Measurements from ENCODE around the gene RASAL2. TPM values are rescaled to one million over a fixed set of nuclear protein-coding genes. Genes with fewer than 3 reads are reported as not detected.

The RASAL2 gene
- total RNA-seq, 3 donors from 2014 or later = 13.0 to 17.5 (median 14.2) TPM

DNA sequence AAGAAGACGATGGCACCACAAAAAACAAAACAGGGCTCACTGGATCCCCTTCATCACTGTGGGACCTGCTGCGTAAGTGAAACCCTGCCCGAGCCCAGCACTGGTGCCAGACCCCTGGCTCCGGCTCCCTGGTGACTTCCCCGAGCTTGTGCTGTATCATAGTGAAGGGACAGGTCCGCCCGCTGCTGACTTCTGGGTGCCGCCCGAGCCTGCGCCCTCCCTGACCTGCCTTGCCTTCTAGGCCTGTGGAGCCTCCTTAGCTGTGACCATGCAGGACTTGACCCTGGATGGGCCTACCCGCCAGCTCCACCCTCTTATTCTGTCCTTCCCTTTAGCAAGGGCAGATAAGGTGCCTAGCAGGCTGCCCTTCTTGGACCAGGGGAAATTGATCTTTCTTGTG, 426.9 kb downstream of the RASAL2 start:
- TF ChIP-seq, protein P1, sequence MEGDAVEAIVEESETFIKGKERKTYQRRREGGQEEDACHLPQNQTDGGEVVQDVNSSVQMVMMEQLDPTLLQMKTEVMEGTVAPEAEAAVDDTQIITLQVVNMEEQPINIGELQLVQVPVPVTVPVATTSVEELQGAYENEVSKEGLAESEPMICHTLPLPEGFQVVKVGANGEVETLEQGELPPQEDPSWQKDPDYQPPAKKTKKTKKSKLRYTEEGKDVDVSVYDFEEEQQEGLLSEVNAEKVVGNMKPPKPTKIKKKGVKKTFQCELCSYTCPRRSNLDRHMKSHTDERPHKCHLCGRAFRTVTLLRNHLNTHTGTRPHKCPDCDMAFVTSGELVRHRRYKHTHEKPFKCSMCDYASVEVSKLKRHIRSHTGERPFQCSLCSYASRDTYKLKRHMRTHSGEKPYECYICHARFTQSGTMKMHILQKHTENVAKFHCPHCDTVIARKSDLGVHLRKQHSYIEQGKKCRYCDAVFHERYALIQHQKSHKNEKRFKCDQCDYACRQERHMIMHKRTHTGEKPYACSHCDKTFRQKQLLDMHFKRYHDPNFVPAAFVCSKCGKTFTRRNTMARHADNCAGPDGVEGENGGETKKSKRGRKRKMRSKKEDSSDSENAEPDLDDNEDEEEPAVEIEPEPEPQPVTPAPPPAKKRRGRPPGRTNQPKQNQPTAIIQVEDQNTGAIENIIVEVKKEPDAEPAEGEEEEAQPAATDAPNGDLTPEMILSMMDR (IDR thresholded peaks at IDR 0.05) = no peak
- H3K9me3 ChIP-seq = no peaks in the 10 kb centered on the region
- DNase-seq (no peak), ATAC-seq (no peak)
- H3K4me1 ChIP-seq (ENCODE audit: low read depth) = no peaks in the 10 kb centered on the region
- no peak overlapping the region for H3K4me3 ChIP-seq
- intact Hi-C loops (cut with DNase I, micrococcal nuclease) = no loop called here
- H3K36me3 ChIP-seq (ENCODE audit: low read depth) = no peaks in the 10 kb centered on the region

DNA sequence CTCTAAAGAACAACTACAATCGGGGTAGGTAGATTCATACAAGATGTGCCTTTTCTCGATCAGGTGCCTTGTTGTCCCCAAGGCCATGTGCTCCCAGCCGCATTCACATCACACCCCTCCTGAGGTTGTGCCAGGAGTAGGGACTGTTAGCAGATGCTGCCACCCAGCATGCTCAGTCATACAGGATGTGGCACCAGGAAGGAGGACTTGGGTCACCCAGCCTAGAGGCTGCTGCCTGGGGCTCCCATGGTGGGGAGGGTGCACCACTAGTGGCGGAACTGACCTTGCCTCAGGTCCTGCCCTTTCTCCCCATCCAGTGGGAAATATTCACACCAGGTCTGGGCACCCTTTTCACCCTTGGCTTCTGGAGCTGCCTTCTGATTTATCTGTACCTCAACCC, 427.3 kb downstream of the RASAL2 start:
- TF ChIP-seq, protein P1 (IDR thresholded peaks at IDR 0.05) = no peak
- no peak for ATAC-seq

DNA sequence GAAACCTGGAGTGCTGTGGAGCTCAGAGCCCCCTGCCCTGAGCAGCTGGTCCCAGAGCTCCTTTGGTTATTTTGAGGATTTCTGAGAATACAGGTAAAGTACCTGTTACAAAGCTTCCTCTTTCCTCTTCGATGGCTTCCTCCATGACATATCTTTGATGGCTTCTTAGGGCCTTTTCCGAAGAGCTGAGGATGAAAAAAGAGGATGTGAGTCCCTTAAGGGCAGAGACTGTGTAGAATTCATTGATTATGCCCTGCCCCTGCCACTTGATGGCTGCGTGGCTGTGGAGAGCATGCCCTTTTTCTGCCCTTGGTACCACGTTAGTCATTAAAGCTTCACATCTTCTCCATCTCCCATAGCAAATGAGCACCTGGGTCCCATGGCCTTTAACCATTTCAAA, 433.2 kb downstream of the RASAL2 start:
- DNase-seq (no peak), ATAC-seq (no peak)
- Histone ChIP-seq H3K36me3 (ENCODE audit: low read depth) (no peaks in the 10 kb centered on the region), H3K4me1 (ENCODE audit: low read depth) (peaks cover 2% of the 10 kb centered on the region), H3K4me3 (no peak overlapping the region), H3K9me3 (no peaks in the 10 kb centered on the region)
- intact Hi-C loops (cut with DNase I, micrococcal nuclease) = no loop called here
- TF ChIP-seq, protein P1 (IDR thresholded peaks at IDR 0.05) = no peak

More for the DNA sequence above, 427.3 kb downstream of the RASAL2 start:
- intact Hi-C loops (cut with DNase I, micrococcal nuclease) = no loop called here
- H3K4me1 ChIP-seq (ENCODE audit: low read depth) = no peaks in the 10 kb centered on the region
- no peaks in the 10 kb centered on the region for H3K36me3 ChIP-seq (ENCODE audit: low read depth)
- no peak overlapping the region for H3K4me3 ChIP-seq
- DNase-seq = no peak
- H3K9me3 ChIP-seq = no peaks in the 10 kb centered on the region

DNA sequence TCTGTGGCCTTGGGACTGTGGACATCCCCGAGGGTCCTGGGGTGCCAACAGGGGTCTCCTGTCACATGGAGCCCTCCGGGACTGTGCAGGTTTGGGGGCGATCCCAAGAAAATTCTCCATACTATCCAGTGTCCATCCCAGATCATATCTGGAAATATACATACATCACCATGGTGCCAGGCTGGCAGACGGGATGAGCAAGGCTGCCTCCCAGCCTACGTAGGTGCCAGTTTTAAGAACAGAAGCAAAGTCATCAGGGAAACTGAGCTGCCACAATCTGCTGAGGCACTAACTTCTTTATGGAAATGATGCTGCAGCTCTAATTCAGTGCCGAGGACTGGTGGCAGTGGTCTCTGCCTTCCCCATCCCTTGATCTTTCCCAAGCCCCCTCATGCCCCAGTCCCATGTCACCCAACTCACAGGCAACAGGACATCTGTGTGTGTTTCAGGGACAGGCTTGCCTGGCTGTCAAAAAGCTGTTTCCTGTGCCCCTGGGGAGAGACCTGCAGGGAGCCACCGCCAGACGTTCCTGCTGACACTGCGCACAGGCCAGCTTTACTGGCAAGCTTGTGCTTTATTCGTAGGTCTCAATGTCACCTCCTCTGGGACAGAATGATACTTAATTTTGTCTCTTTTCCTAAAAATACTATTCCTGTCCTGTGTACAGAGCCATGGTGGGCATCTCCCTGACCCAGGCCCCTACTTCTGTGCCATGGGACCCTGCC, 434.5 kb downstream of the RASAL2 start:
- intact Hi-C loops (cut with DNase I, micrococcal nuclease) = no loop called here
- H3K4me1 ChIP-seq (ENCODE audit: low read depth) = peaks cover 7% of the 10 kb centered on the region
- TF ChIP-seq, protein P1 (IDR thresholded peaks at IDR 0.05) = no peak
- DNase-seq (no peak), ATAC-seq (no peak)
- no peaks in the 10 kb centered on the region for H3K36me3 ChIP-seq (ENCODE audit: low read depth)
- H3K9me3 ChIP-seq = no peaks in the 10 kb centered on the region
- no peak overlapping the region for H3K4me3 ChIP-seq

DNA sequence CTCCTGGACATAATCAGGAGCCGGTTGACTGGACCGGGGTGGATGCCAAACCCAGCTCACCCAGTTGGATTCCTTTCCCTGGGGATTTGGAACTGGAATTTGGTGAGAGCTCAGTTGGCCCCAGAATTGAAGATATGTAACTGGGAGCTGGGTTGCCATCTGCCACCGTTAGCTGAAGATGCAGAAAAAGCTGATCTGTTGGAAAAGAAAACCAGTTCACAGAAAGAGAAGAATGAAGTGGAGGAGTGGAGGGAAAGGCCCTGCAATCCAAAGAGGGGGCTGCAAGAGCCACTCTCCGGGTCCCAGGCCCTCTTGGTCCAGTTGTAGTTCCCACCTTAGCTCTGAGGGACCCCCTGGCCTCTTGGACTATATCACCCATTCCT, 435.0 kb downstream of the RASAL2 start:
- DNase-seq (no peak), ATAC-seq (no peak)
- Histone ChIP-seq H3K9me3 (no peaks in the 10 kb centered on the region), H3K4me3 (no peak overlapping the region), H3K4me1 (ENCODE audit: low read depth) (peaks cover 7% of the 10 kb centered on the region), H3K36me3 (ENCODE audit: low read depth) (no peaks in the 10 kb centered on the region)
- TF ChIP-seq, protein P1 (IDR thresholded peaks at IDR 0.05) = no peak
- intact Hi-C loops (cut with DNase I, micrococcal nuclease) = no loop called here
